Common myeloid progenitor, CD34-positive (primary cell): Measurements from ENCODE around the gene PTPRN2.
A peak's percentile ranks its signal among the peaks of the same experiment; 100 is the strongest.
"Not testable (repeated sequence)": the region's sequence is repeated elsewhere in the genome, so short reads cannot be mapped to it uniquely, and the experiment has no call there.

Source experiments
- CTCF ChIA-PET: fragments of 350-600 bp; sonication (Branson Sonifier 250); formaldehyde crosslinking; loops from one replicate; lab custom pipeline; 2021; ENCODE audit warnings: antibody characterized with exemption; lab: Charles Lee
- POLR2A ChIA-PET: fragments of 350-600 bp; sonication (Branson Sonifier 250); formaldehyde crosslinking; loops from one replicate; lab custom pipeline; 2021; ENCODE audit warnings: antibody characterized with exemption; lab: Charles Lee
- DNase-seq, 3 donors: peaks; one replicate each; pipeline versions ENCODE4 v3.0.0 to v3.0.0-alpha.2; 2013
- H3K27ac ChIP-seq, 2 experiments: 1 replicate in 1 of 2; 2 replicates in 1 of 2; pipeline ENCODE4 v1.7.0; 2013; ENCODE audit warnings: inconsistent platforms in 2 of 2, low read length in 2 of 2, mild to moderate bottlenecking in 2 of 2, low read depth in 1 of 2, moderate library complexity in 1 of 2; ENCODE audit not compliant: severe bottlenecking in 2 of 2, insufficient read depth in 1 of 2, poor library complexity in 1 of 2
- H3K27me3 ChIP-seq, 5 experiments: replicated peaks in 2 of 5; 1 replicate in 3 of 5; 2 replicates in 2 of 5; pipeline versions ENCODE4 v1.6.1 to v1.7.0; 2013; ENCODE audit warnings: low read length in 4 of 5, mild to moderate bottlenecking in 2 of 5, moderate library complexity in 2 of 5, inconsistent platforms in 1 of 5; ENCODE audit not compliant: insufficient read depth in 5 of 5, control insufficient read depth in 4 of 5
- H3K36me3 ChIP-seq, 4 experiments: 1 replicate in 2 of 4; 2 replicates in 2 of 4; pipeline versions ENCODE4 v1.6.1 to v1.7.0; 2013; ENCODE audit warnings: low read length in 3 of 4, control low read depth in 1 of 4, mild to moderate bottlenecking in 1 of 4; ENCODE audit not compliant: control insufficient read depth in 4 of 4, insufficient read depth in 4 of 4
- H3K4me1 ChIP-seq, 4 experiments: 1 replicate in 3 of 4; 2 replicates in 1 of 4; pipeline versions ENCODE4 v1.6.1 to v1.7.1; 2013; ENCODE audit warnings: low read length in 3 of 4, mild to moderate bottlenecking in 3 of 4, control low read depth in 1 of 4, inconsistent platforms in 1 of 4, moderate library complexity in 1 of 4; ENCODE audit not compliant: control insufficient read depth in 4 of 4, insufficient read depth in 4 of 4; ENCODE audit errors: control extremely low read depth in 1 of 4
- H3K4me3 ChIP-seq, 7 experiments: 1 replicate in 4 of 7; 2 replicates in 3 of 7; pipeline versions ENCODE4 v1.5.1 to v1.7.0; 2013; ENCODE audit warnings: mild to moderate bottlenecking in 7 of 7, low read length in 6 of 7, moderate library complexity in 6 of 7, inconsistent platforms in 2 of 7, low read depth in 2 of 7, control low read depth in 1 of 7; ENCODE audit not compliant: insufficient read depth in 4 of 7, control insufficient read depth in 1 of 7; ENCODE audit errors: extremely low read depth in 1 of 7
- H3K9me3 ChIP-seq, 5 experiments: 1 replicate in 4 of 5; 2 replicates in 1 of 5; pipeline versions ENCODE4 v1.6.1 to v1.7.1; 2013; ENCODE audit warnings: low read length in 4 of 5, mild to moderate bottlenecking in 2 of 5, inconsistent platforms in 1 of 5, low read depth in 1 of 5, moderate library complexity in 1 of 5; ENCODE audit not compliant: control insufficient read depth in 4 of 5, insufficient read depth in 2 of 5; ENCODE audit errors: control extremely low read depth in 1 of 5
- WGBS: methylation state at CpG from one replicate; pipeline ENCODE4 v1.1.5; 2013; ENCODE audit not compliant: insufficient coverage; 5-methylcytosine and 5-hydroxymethylcytosine counted together

Gene PTPRN2

DNA sequence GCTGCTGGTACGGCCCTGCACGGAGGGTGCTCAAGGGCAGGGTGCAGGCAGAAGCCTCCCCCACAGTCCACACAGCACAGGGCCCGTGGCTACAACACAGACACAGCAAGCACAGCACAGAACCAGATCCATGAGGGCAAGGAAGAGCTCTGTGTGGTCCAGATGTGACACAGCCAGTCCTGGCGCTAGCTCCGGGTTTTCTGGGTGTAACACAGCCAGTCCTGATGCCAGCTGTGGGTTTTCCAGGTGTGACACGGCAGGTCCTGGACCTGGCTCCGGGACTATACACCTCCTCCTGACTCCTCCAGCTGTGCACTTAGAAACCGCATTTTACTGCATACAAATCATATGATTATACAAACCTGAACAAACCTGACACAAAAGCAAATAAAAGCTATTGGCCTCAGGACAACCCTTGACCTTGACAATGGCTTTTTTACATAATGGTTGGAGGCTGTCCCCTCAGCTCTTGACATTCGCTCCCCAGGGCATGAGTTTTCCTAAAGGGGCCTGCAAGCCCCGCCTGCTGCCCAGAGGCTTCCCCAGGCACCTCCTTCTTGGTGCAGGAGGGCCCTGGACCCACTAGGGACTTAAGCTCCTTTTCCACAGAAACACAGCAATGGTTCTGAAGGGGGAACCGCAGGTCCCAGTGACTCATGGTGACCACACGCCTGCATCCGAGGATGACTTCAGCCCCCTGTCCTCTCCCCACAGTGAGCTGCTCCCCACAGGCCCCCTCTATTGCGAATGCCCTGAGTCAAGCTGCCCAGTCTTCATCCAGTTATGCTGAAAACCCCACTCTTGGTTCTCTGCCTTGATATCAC lies 209.6 kb downstream of the PTPRN2 start:
- peaks cover 0 to 25% (median 2%) of the 10 kb centered on the region in 5 experiments for H3K27me3 ChIP-seq
- H3K4me1 ChIP-seq, result no peaks in the 10 kb centered on the region
- H3K4me3 ChIP-seq, result no peak overlapping the region
- peaks cover 0 to 7% (median 0%) of the 10 kb centered on the region in 5 experiments for H3K9me3 ChIP-seq
- ChIA-PET CTCF (no interaction called here), POLR2A (no interaction called here)
- no peak for DNase-seq
- H3K36me3 ChIP-seq, result no peaks in the 10 kb centered on the region
- WGBS, result 89% methylated on average over 10 of the region's 14 CpGs
- no peak overlapping the region for H3K27ac ChIP-seq

DNA sequence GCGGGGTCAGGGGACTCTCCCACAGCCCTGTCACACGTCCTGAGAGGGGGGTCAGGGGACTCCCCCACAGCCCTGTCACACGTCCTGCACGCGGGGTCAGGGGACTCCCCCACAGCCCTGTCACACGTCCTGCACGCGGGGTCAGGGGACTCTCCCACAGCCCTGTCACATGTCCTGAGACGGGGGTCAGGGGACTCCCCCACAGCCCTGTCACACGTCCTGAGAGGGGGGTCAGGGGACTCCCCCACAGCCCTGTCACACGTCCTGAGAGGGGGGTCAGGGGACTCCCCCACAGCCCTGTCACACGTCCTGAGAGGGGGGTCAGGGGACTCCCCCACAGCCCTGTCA lies 210.8 kb downstream of the PTPRN2 start:
- H3K27me3 ChIP-seq, result peaks cover 0 to 19% (median 2%) of the 10 kb centered on the region in 5 experiments
- DNase-seq, CTCF ChIA-PET, POLR2A ChIA-PET, H3K4me1 ChIP-seq, H3K36me3 ChIP-seq, H3K9me3 ChIP-seq, H3K27ac ChIP-seq, H3K4me3 ChIP-seq: not testable (repeated sequence)
- no CpG with 5 or more reads among the region's 12 CpGs for WGBS

DNA sequence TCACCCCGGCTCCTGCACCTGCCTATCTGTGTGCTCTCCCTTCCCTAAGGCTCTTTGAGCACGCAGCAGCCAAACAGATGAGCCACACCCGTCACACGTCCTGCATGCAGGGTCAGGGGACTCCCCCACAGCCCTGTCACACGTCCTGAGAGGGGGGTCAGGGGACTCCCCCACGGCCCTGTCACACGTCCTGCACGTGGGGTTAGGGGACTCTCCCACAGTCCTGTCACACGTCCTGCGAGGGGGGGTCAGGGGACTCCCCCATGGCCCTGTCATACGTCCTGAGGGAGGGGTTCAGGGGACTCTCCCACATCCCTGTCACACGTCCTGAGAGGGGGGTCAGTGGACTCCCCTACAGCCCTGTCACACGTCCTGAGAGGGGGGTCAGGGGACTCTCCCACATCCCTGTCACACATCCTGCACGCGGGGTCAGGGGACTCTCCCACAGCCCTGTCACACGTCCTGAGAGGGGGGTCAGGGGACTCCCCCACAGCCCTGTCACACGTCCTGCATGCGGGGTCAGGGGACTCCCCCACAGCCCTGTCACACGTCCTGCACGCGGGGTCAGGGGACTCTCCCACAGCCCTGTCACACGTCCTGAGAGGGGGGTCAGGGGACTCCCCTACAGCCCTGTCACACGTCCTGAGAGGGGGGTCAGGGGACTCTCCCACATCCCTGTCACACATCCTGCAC lies 211.3 kb downstream of the PTPRN2 start:
- H3K36me3 ChIP-seq, H3K27ac ChIP-seq, H3K4me3 ChIP-seq, H3K4me1 ChIP-seq, CTCF ChIA-PET, H3K9me3 ChIP-seq, POLR2A ChIA-PET: not testable (repeated sequence)
- peaks cover 0 to 19% (median 2%) of the 10 kb centered on the region in 5 experiments for H3K27me3 ChIP-seq
- 62% methylated on average over 9 of the region's 23 CpGs for WGBS
- DNase-seq, result peak in 2 of 3 donors; percentile 28 to 36

DNA sequence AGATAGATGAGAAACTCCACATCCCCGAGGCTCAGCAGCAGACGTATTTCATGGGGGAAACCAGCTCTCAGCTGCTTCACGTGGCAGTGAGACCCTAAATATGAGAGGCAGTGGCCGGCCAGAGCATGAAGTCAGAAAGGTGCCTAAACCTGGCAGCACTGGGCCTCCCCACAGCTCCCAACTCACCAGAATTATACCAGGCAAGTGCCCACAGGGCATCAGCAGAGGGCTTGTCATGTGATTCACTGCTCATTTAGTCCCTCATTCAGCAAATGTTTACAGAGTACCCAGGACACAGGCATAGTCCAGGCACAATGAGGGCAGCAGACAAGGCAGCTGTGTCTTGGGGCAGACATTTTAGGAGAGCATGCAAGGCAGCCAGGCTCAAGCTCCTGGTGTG lies 212.6 kb downstream of the PTPRN2 start:
- ChIA-PET POLR2A (no interaction called here), CTCF (no interaction called here)
- no peak overlapping the region for H3K27ac ChIP-seq
- DNase-seq, result no peak
- H3K9me3 ChIP-seq, result no peaks in the 10 kb centered on the region
- 91% methylated on average over 4 of the region's 4 CpGs for WGBS
- H3K27me3 ChIP-seq, result peaks cover 0 to 19% (median 2%) of the 10 kb centered on the region in 5 experiments
- no peaks in the 10 kb centered on the region for H3K4me1 ChIP-seq
- H3K36me3 ChIP-seq, result no peaks in the 10 kb centered on the region
- H3K4me3 ChIP-seq, result no peak overlapping the region

DNA sequence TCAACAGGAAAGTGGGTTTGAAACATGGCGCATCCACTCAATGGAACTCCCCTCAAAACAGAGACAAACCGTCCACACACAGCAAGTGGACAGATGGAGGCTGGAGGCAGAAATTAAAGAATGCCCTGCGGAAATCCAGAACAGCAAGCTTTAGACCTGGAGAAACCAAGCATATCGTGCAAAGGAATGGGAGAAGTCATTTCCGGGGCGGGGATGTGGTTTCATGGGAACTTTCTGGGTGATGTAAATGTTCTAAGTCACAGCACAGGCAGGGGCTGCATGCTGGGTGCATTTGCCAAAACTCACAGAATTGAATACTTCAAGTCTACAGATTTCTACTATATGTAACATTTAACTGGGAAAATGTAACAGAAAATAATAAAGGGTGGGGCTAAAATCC lies 213.0 kb downstream of the PTPRN2 start:
- H3K9me3 ChIP-seq, result no peaks in the 10 kb centered on the region
- no peaks in the 10 kb centered on the region for H3K4me1 ChIP-seq
- H3K4me3 ChIP-seq, result no peak overlapping the region
- H3K36me3 ChIP-seq, result no peaks in the 10 kb centered on the region
- DNase-seq, result no peak
- ChIA-PET CTCF (no interaction called here), POLR2A (no interaction called here)
- 94% methylated on average over 6 of the region's 6 CpGs for WGBS
- H3K27ac ChIP-seq, result no peak overlapping the region
- peaks cover 0 to 19% (median 2%) of the 10 kb centered on the region in 5 experiments for H3K27me3 ChIP-seq

DNA sequence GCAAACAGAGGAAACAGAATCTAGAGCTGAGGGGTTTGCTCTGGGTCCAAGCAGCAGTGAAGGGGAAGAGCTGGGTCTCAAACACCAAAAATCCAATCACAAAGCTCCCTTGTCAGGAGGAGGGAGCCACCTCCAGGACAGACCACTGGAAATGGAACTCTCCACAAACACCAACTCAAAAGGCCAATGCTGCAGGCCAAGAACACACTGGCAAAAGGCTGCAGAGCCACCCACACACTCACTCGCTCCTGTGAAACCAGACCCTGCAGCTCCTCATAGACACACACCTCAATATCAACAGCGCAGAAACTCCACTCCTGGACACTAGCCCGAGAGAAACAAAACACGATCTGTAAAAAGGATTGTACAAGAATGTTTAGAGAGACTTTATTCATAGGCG lies 213.5 kb downstream of the PTPRN2 start:
- POLR2A ChIA-PET, result no interaction called here
- H3K4me3 ChIP-seq, result no peak overlapping the region
- 71% methylated on average over 4 of the region's 5 CpGs for WGBS
- H3K36me3 ChIP-seq, result no peaks in the 10 kb centered on the region
- H3K27ac ChIP-seq, result no peak overlapping the region
- no peak for DNase-seq
- CTCF ChIA-PET, result no interaction called here
- H3K9me3 ChIP-seq, result no peaks in the 10 kb centered on the region
- peaks cover 0 to 19% (median 2%) of the 10 kb centered on the region in 5 experiments for H3K27me3 ChIP-seq
- no peaks in the 10 kb centered on the region for H3K4me1 ChIP-seq

DNA sequence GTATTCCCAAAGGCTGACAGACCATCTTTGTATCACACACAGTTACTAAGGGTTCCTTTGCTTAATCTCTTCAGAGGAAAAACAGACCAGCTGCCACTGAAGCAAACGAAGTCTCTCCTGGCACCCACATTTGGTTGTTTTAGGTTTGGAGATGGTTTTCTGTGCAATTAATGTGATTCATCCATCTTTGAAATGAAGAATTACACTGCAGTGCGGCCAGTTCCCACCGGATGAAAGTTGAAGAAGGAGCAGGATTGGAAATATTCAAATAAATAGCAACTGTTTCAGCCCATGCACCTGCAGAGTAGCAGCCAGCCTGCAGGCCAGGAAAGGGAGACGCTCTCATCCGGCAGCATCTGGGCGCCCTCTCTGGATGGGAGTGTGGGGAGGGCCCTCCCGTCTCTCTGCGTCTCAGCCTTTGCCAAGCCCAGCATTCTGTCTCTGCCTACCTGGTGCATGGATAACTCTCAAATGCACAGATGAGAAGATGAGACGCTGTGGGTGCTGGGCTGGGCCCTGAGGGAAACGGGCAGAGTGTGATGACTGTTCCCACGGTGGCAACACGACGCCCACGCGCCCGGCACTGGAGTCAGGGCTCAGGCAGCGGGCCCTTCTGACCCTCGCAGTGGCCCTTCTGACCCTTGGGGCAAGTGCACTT lies 214.0 kb downstream of the PTPRN2 start:
- ChIA-PET POLR2A (no interaction called here), CTCF (no interaction called here)
- no peak overlapping the region for H3K4me3 ChIP-seq
- H3K36me3 ChIP-seq, result no peaks in the 10 kb centered on the region
- H3K27ac ChIP-seq, result no peak overlapping the region
- H3K27me3 ChIP-seq, result peaks cover 0 to 15% (median 2%) of the 10 kb centered on the region in 5 experiments
- WGBS, result 83% methylated on average over 16 of the region's 18 CpGs
- no peaks in the 10 kb centered on the region for H3K9me3 ChIP-seq
- DNase-seq, result no peak
- no peaks in the 10 kb centered on the region for H3K4me1 ChIP-seq
